ENCODE data around the gene ASCC1.

GRCh38 chr10:72158176-72158575 is 57.9 kb downstream of the ASCC1 start:
- no peak for TF ChIP-seq CTCF (IDR thresholded peaks at IDR 0.05; ENCODE audit: poor library complexity)
- no peak for TF ChIP-seq EZH2phosphoT487 (IDR thresholded peaks at IDR 0.05; ENCODE audit: low read depth, severe bottlenecking, unreplicated experiment)
- TF ChIP-seq EZH2 (IDR thresholded peaks at IDR 0.05; ENCODE audit: borderline replicate concordance) = no peak
